HL-60 (cell line): Measurements from ENCODE around the gene FOXO6.

Experiments
- GABPA ChIP-seq: IDR thresholded peaks from 2 replicates; pipeline ENCODE4 v1.6.1; 2012; ENCODE audit warnings: low read depth
- POLR2AphosphoS5 ChIP-seq: IDR thresholded peaks from 2 replicates; pipeline ENCODE4 v1.6.1; 2012; ENCODE audit warnings: low read depth
- SPI1 ChIP-seq: IDR thresholded peaks from 2 replicates; pipeline ENCODE4 v1.6.1; 2012; ENCODE audit warnings: low read depth, mild to moderate bottlenecking, borderline replicate concordance
- TF ChIP-seq, protein P1 (sequence below): IDR thresholded peaks from one replicate; pipeline ENCODE4 v1.5.1; 2011; ENCODE audit warnings: low read length, control low read depth, inconsistent platforms; ENCODE audit not compliant: insufficient read depth
- TF ChIP-seq, protein P2 (sequence below): IDR thresholded peaks from 2 replicates; pipeline ENCODE4 v1.6.1; 2012; ENCODE audit warnings: low read depth; ENCODE audit not compliant: insufficient replicate concordance

DNA sequence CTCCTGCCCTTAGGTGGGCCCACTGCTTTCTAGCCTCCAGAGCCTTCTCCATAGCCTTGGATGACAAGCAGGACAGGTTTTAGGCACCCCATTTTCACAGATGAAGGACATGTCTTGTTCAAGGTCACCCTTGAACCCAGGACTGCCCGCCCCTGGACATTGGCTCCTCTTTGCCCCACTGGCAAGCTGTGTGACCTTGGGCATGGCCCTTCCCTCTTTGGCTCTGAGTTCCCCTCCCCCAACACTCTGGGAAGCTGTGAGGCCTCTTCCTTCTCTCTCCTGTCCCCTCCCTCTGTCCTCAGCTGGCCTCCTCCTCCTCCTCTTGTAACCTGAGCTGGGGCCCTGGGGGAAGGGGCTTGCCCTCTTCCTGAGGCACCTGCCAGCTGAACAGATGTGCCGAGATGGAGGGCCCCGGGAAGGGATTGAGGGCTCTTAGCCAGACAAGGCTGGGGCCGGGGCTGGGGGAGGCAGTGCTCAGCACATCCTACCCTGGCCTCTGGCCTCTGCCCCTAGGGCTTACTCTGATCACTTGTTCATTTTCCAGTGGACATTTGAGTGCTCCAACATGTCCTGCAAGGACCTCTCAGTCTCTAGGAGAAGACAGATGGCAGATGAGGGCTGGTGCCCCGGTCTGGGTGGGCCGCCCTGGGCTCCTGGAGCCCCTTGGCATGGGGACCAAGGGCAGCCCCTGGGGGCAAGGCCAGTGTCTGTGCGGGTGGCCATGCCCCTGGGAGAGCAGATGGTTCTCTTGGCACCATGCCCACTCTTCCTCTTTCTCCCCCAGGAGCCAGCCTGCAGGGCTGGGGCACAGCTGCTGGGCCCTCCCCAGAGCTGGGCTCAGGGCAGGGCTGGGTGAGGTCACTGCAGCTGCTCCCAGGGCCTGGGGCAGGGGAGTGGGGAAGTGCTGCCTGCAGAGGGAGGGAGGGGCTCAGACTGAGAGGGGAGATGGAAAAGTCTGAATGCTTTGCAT is 10.7 kb downstream of the FOXO6 start:
- TF ChIP-seq, protein P1, sequence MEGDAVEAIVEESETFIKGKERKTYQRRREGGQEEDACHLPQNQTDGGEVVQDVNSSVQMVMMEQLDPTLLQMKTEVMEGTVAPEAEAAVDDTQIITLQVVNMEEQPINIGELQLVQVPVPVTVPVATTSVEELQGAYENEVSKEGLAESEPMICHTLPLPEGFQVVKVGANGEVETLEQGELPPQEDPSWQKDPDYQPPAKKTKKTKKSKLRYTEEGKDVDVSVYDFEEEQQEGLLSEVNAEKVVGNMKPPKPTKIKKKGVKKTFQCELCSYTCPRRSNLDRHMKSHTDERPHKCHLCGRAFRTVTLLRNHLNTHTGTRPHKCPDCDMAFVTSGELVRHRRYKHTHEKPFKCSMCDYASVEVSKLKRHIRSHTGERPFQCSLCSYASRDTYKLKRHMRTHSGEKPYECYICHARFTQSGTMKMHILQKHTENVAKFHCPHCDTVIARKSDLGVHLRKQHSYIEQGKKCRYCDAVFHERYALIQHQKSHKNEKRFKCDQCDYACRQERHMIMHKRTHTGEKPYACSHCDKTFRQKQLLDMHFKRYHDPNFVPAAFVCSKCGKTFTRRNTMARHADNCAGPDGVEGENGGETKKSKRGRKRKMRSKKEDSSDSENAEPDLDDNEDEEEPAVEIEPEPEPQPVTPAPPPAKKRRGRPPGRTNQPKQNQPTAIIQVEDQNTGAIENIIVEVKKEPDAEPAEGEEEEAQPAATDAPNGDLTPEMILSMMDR: no peak
- TF ChIP-seq, protein P2, sequence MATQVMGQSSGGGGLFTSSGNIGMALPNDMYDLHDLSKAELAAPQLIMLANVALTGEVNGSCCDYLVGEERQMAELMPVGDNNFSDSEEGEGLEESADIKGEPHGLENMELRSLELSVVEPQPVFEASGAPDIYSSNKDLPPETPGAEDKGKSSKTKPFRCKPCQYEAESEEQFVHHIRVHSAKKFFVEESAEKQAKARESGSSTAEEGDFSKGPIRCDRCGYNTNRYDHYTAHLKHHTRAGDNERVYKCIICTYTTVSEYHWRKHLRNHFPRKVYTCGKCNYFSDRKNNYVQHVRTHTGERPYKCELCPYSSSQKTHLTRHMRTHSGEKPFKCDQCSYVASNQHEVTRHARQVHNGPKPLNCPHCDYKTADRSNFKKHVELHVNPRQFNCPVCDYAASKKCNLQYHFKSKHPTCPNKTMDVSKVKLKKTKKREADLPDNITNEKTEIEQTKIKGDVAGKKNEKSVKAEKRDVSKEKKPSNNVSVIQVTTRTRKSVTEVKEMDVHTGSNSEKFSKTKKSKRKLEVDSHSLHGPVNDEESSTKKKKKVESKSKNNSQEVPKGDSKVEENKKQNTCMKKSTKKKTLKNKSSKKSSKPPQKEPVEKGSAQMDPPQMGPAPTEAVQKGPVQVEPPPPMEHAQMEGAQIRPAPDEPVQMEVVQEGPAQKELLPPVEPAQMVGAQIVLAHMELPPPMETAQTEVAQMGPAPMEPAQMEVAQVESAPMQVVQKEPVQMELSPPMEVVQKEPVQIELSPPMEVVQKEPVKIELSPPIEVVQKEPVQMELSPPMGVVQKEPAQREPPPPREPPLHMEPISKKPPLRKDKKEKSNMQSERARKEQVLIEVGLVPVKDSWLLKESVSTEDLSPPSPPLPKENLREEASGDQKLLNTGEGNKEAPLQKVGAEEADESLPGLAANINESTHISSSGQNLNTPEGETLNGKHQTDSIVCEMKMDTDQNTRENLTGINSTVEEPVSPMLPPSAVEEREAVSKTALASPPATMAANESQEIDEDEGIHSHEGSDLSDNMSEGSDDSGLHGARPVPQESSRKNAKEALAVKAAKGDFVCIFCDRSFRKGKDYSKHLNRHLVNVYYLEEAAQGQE: no peak
- no peak for TF ChIP-seq GABPA
- peak; percentile 92 for TF ChIP-seq POLR2AphosphoS5
- peak; percentile 55 for TF ChIP-seq SPI1
